Measurements from ENCODE around the gene CHST8. TPM values are rescaled to one million over a fixed set of nuclear protein-coding genes. Genes with fewer than 3 reads are reported as not detected.

The CHST8 gene
- polyA plus RNA-seq, 1 donor: 0.66 TPM

GRCh38 chr19:33819880-33820781, 198.4 kb downstream of the CHST8 start:
- WGBS (ENCODE audit: insufficient coverage, low lambda C conversion rate): no CpG with 5 or more reads among the region's 61 CpGs
- Histone ChIP-seq H3K4me1 (ENCODE audit: control insufficient read depth, insufficient read depth, low read length) (peaks cover 7% of the 10 kb centered on the region), H3K9me3 (ENCODE audit: control insufficient read depth, low read depth, low read length) (no peaks in the 10 kb centered on the region), H3K4me3 (ENCODE audit: low read length) (peak overlapping the region; percentile 35), H3K27ac (ENCODE audit: low read length) (no peak overlapping the region), H3K36me3 (ENCODE audit: control insufficient read depth, insufficient read depth, low read length) (no peaks in the 10 kb centered on the region), H3K27me3 (ENCODE audit: control insufficient read depth, insufficient read depth, low read length) (peaks cover 11% of the 10 kb centered on the region)
- DNase-seq: peak; percentile 51 to 83

DNA sequence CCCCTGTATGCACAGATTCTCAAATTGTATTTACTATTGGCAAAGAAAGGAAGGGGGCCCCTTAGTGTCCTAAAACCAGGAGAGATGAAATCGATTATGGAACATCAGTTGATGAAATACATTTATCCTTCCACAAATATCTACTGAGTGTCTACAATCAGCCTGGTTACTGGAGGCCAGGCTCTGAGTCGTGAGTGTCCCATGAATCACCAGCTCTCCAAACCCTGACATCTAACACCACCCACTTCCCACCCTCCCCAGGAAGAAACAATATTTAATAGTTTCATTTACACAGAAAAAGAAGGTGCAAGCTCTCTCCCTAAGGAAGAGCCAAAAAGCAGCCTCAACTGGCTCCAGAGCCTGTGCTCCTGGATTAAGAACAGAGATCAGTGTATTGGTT, 200.1 kb downstream of the CHST8 start:
- Histone ChIP-seq H3K4me1 (ENCODE audit: control insufficient read depth, insufficient read depth, low read length) (peaks cover 7% of the 10 kb centered on the region), H3K36me3 (ENCODE audit: control insufficient read depth, insufficient read depth, low read length) (no peaks in the 10 kb centered on the region), H3K9me3 (ENCODE audit: control insufficient read depth, low read depth, low read length) (no peaks in the 10 kb centered on the region), H3K27ac (ENCODE audit: low read length) (no peak overlapping the region), H3K4me3 (ENCODE audit: low read length) (no peak overlapping the region), H3K27me3 (ENCODE audit: control insufficient read depth, insufficient read depth, low read length) (peaks cover 11% of the 10 kb centered on the region)
- no peak for DNase-seq
- WGBS (ENCODE audit: insufficient coverage, low lambda C conversion rate): 100% methylated on average over 1 of the region's 2 CpGs

Other genes starting within 250 kb of the CHST8 start
- gene CEBPG, start 248.2 kb upstream of the CHST8 start, polyA plus RNA-seq: 62.9 TPM
- gene PEPD, start 100.2 kb upstream of the CHST8 start, polyA plus RNA-seq: 216 TPM
- 28.1 TPM for gene KCTD15, start 174.9 kb downstream of the CHST8 start, polyA plus RNA-seq

Measured in large intestine (tissue), 3 donors.